HEK293T (cell line): ENCODE data around the gene KIF13A.

Experiments
- CTCF ChIA-PET: fragments of 350-600 bp; formaldehyde crosslinking; extraction: SDS; loops from one replicate; lab custom pipeline; 2021; ENCODE audit warnings: antibody characterized with exemption, inconsistent platforms; lab: Yijun Ruan, JAX
- POLR2A ChIA-PET: fragments of 350-600 bp; formaldehyde crosslinking; extraction: SDS; loops from one replicate; lab custom pipeline; 2020; ENCODE audit warnings: antibody characterized with exemption, inconsistent platforms; lab: Yijun Ruan, JAX
- DNase-seq: peaks from one replicate; pipeline ENCODE4 v3.0.0; 2012; ENCODE audit warnings: mixed read lengths; ENCODE audit errors: extremely low spot score
- ARNT ChIP-seq: fragments of 450-650 bp; IDR thresholded peaks from 2 replicates; pipeline ENCODE4 v1.6.1; 2017; ENCODE audit warnings: mild to moderate bottlenecking
- BHLHE40 ChIP-seq: fragments of 450-650 bp; IDR thresholded peaks from 2 replicates; pipeline ENCODE4 v1.6.1; 2016; ENCODE audit warnings: mild to moderate bottlenecking, moderate library complexity, borderline replicate concordance
- CTBP1 ChIP-seq: fragments of 450-650 bp; IDR thresholded peaks from 2 replicates; pipeline ENCODE4 v1.6.1; 2016; ENCODE audit warnings: borderline replicate concordance
- ELF4 ChIP-seq: fragments of 450-650 bp; IDR thresholded peaks from 2 replicates; pipeline ENCODE4 v1.6.1; 2017; ENCODE audit warnings: antibody characterized with exemption
- FOXA1 ChIP-seq: fragments of 450-650 bp; IDR thresholded peaks from 2 replicates; pipeline ENCODE4 v1.6.1; 2016; ENCODE audit warnings: mild to moderate bottlenecking
- FOXK2 ChIP-seq: fragments of 450-650 bp; IDR thresholded peaks from 2 replicates; pipeline ENCODE4 v1.6.1; 2016; ENCODE audit warnings: mild to moderate bottlenecking
- FOXM1 ChIP-seq: fragments of 450-650 bp; IDR thresholded peaks from 2 replicates; pipeline ENCODE4 v1.6.1; 2017; ENCODE audit warnings: mild to moderate bottlenecking, borderline replicate concordance
- HDGF ChIP-seq: fragments of 450-650 bp; IDR thresholded peaks from 2 replicates; pipeline ENCODE4 v1.6.1; 2017; ENCODE audit warnings: antibody characterized with exemption, borderline replicate concordance
- L3MBTL2 ChIP-seq: fragments of 450-650 bp; conservative IDR thresholded peaks from 2 replicates; pipeline ENCODE4 v1.6.1; 2016; ENCODE audit warnings: mild to moderate bottlenecking
- LEF1 ChIP-seq: fragments of 450-650 bp; IDR thresholded peaks from 2 replicates; pipeline ENCODE4 v1.6.1; 2017; ENCODE audit warnings: mild to moderate bottlenecking, borderline replicate concordance
- NFRKB ChIP-seq: fragments of 450-650 bp; IDR thresholded peaks from 2 replicates; pipeline ENCODE4 v1.6.1; 2016; ENCODE audit warnings: mild to moderate bottlenecking, moderate library complexity
- SP1 ChIP-seq: fragments of 450-650 bp; IDR thresholded peaks from 2 replicates; pipeline ENCODE4 v1.6.1; 2017
- SUZ12 ChIP-seq: fragments of 450-650 bp; IDR thresholded peaks from 2 replicates; pipeline ENCODE4 v1.6.1; 2016; ENCODE audit warnings: mild to moderate bottlenecking
- TARDBP ChIP-seq: fragments of 450-650 bp; IDR thresholded peaks from 2 replicates; pipeline ENCODE4 v1.6.1; 2016
- ZNF384 ChIP-seq: fragments of 450-650 bp; IDR thresholded peaks from 2 replicates; pipeline ENCODE4 v1.6.1; 2016
- TF ChIP-seq, protein P1 (sequence below): fragments of 450-650 bp; IDR thresholded peaks from 2 replicates; pipeline ENCODE4 v1.6.1; 2016

KIF13A gene

GRCh38 chr6:17886891-17887290, 100.5 kb downstream of the KIF13A start:
- POLR2A ChIA-PET, result no interaction called here
- TF ChIP-seq CTBP1 (no peak), LEF1 (no peak), TARDBP (no peak), FOXA1 (no peak), ZNF384 (no peak), SP1 (no peak), ARNT (no peak), ELF4 (no peak), FOXK2 (no peak), HDGF (no peak), FOXM1 (no peak), L3MBTL2 (no peak), SUZ12 (no peak), BHLHE40 (no peak), NFRKB (no peak)
- TF ChIP-seq, protein P1, sequence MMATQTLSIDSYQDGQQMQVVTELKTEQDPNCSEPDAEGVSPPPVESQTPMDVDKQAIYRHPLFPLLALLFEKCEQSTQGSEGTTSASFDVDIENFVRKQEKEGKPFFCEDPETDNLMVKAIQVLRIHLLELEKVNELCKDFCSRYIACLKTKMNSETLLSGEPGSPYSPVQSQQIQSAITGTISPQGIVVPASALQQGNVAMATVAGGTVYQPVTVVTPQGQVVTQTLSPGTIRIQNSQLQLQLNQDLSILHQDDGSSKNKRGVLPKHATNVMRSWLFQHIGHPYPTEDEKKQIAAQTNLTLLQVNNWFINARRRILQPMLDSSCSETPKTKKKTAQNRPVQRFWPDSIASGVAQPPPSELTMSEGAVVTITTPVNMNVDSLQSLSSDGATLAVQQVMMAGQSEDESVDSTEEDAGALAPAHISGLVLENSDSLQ, result no peak
- CTCF ChIA-PET, result no interaction called here

GRCh38 chr6:17885889-17886576, 101.4 kb downstream of the KIF13A start:
- DNase-seq, result no peak
- CTCF ChIA-PET, result no interaction called here
- no peak for TF ChIP-seq SUZ12
- no peak for TF ChIP-seq TARDBP
- POLR2A ChIA-PET, result no interaction called here

More at GRCh38 chr6:17886891-17887290, 100.5 kb downstream of the KIF13A start:
- DNase-seq, result no peak

DNA sequence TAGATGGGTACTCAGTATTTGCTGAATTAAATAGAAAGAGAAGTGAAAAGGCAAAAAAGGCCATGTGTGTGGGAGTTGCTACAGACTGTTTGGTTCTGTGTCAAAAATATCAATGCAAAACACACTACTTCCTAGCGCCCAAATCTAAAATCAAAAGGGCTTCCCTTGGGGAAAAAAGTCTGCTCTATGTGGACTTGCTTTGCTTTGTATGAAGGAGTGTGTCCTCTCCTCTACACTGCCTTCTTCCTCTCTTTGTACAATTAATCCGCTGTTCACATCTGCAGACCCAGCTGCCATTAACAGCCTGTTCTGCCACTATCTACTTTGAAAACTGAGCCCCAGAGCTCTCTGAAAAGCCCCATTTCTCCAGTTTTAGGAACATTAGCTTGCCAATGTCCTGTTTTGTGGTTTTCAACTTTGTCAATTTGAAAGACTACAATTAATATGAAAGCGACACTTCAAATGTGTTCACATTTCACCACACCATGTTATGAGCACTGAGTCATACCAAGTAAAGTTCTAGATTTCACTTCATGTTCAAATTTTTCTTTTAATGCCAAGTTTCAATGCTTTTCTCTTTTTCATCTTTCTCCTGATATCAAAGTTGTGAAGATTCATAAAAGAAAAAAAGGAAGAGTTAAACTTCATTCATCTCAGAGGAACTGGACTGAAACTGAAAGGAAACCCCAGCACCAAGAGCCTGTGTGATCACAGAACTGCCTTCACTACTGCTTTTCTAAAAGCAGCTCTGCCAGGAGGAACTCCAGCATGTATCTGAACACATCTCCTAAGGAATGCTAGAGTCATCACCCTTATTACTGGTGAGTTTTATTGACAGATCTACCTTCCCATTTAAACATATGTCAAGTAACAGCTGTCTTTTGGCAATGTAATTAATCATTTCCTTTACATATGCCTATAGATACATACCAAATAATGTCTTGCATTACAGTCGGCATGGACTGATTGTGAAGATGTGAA, 102.6 kb downstream of the KIF13A start:
- ChIA-PET CTCF (no interaction called here), POLR2A (no interaction called here)
- no peak for TF ChIP-seq L3MBTL2
- no peak for TF ChIP-seq TARDBP
- TF ChIP-seq NFRKB, result no peak
- TF ChIP-seq ZNF384, result no peak
- TF ChIP-seq ELF4, result no peak
- no peak for TF ChIP-seq HDGF
- no peak for TF ChIP-seq BHLHE40
- no peak for TF ChIP-seq LEF1
- no peak for DNase-seq

DNA sequence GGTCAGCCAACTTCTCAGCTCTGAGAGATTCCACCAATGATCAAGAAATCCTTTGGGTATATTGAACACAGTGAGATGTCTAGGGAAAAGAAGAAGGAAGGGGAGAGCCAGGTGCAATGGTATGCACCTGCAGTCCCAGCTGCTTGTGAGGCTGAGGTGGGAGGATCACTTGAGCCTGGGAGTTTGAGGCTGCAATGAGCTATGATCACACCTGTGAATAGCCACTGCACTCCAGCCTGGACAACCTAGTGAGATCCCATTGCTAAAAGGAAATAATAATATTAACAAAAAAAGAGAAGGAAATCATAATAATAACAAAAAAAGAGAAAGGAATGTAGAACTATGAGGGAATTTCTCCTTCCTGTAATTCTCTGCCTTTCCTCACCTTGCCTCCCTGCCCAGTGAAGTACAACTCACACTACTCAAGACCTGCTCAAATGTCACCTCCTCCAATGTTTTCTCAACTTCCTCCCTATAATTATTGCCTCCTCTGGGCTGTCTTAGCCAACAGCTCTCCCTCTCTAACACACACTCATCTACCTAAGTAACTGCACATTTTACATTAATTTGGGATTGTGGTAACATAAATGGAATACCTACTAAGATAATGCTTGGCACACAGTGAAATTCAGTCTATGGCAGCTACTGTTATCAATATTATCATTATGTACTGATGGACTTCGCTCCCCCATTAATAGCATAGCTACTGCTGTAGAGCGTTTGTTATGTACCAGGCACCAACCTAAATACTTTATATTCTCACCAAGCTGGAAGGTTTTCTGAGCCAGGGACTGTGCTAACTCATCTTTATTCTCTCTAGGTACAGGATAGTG, 103.6 kb downstream of the KIF13A start:
- ChIA-PET CTCF (no interaction called here), POLR2A (no interaction called here)
- no peak for TF ChIP-seq FOXK2
- no peak for TF ChIP-seq TARDBP
- TF ChIP-seq FOXM1, result no peak
- no peak for DNase-seq

DNA sequence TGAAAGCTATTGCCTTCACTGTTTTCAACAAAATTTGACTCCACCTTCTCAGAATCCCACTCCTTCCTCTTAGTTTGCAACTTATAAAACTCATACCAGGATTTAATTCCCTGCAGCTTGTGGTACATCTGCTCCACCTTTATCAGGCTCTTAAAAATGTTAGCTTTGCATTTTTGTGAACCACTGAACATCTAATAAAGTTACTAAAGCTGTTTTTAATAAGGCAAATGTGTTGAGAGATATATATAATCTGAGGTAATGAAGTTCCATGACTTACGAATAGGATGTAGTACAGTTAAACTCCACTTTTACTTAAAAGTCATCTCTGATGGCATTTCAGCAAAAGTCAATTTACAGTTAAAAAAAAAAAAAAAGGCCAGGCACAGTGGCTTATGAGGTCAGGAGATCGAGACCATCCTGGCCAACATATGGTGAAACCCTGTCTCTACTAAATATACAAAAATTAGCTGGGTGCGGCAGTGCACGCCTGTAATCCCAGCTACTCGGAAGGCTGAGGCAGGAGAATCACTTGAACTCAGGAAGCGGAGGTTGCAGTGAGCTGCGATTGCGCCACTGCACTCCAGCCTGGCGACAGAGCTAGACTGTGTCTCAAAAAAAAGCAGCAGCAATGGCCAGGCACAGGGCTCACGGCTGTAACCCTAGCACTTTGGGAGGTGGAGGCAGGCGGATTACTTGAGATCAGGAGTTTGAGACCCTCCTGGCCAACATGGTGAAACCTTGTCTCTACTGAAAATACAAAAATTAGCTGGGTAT, 106.2 kb downstream of the KIF13A start:
- DNase-seq, result no peak
- ChIA-PET CTCF (no interaction called here), POLR2A (no interaction called here)
- TF ChIP-seq FOXK2 (no peak), L3MBTL2 (no peak), LEF1 (no peak), FOXA1 (no peak), SP1 (no peak), NFRKB (no peak), ELF4 (no peak), ARNT (no peak), ZNF384 (no peak), BHLHE40 (no peak), SUZ12 (no peak), CTBP1 (no peak), HDGF (no peak)
- TF ChIP-seq, protein P1, result no peak

GRCh38 chr6:17879184-17879583, 108.3 kb downstream of the KIF13A start:
- no peak for DNase-seq
- CTCF ChIA-PET, result no interaction called here
- no peak for TF ChIP-seq SUZ12
- no peak for TF ChIP-seq TARDBP
- TF ChIP-seq CTBP1, result no peak
- no peak for TF ChIP-seq FOXK2
- TF ChIP-seq NFRKB, result no peak
- TF ChIP-seq ZNF384, result no peak
- no peak for TF ChIP-seq BHLHE40
- no peak for TF ChIP-seq FOXA1
- no peak for TF ChIP-seq L3MBTL2
- TF ChIP-seq, protein P1, result no peak
- no peak for TF ChIP-seq LEF1
- TF ChIP-seq SP1, result no peak
- POLR2A ChIA-PET, result interaction anchor here (0.9 kb wide), 1 partner anchor 14 kb away, joined by 3 read pairs; no protein-coding TSS in a partner anchor
